ENCODE measurements around the gene TXNDC12. TPM values are rescaled to one million over a fixed set of nuclear protein-coding genes. Genes with fewer than 3 reads are reported as not detected.
"Not testable (repeated sequence)": the region's sequence is repeated elsewhere in the genome, so short reads cannot be mapped to it uniquely, and the experiment has no call there.

TXNDC12 gene
- total RNA-seq, 1 experiment from 2014 or later: 77.5 TPM

- H3K27me3 ChIP-seq (ENCODE audit: control insufficient read depth, insufficient read depth, low read length); H3K4me1 ChIP-seq (ENCODE audit: control insufficient read depth, insufficient read depth, low read length); CTCF ChIA-PET; ATAC-seq; DNase-seq (ENCODE audit: low read depth, low spot score); H3K27ac ChIP-seq (ENCODE audit: low read length); H3K4me3 ChIP-seq (ENCODE audit: low read depth in 2 of 2, low read length in 2 of 2); intact Hi-C loops (cut with micrococcal nuclease; ENCODE audit: unreplicated experiment); in situ Hi-C loops (cut with HindIII; ENCODE audit: low pct_unique_long_range_greater_than_20kb, low sequenced_read_pairs); BruUV-seq (replicated peaks); H3K36me3 ChIP-seq (ENCODE audit: control insufficient read depth, insufficient read depth, low read length); H3K9me3 ChIP-seq (ENCODE audit: control insufficient read depth, insufficient read depth, low read depth, low read length): not testable (repeated sequence)
- POLR2A ChIA-PET: interaction anchor here (0.6 kb wide), 1 partner anchor 10 kb away, joined by 4 read pairs; the partner anchor contains the start of gene TXNDC12
These were observed 9.3 kb downstream of the TXNDC12 start for GRCh38 chr1:52045666-52046195.

- no TSS peak for BruUV-seq (replicated peaks)
These were observed 9.8 kb downstream of the TXNDC12 start for GRCh38 chr1:52045236-52045635.

More at GRCh38 chr1:52045236-52045635, 9.8 kb downstream of the TXNDC12 start:
- POLR2A ChIA-PET: no interaction called here
- CTCF ChIA-PET: no interaction called here
- Histone ChIP-seq H3K27ac (ENCODE audit: low read length) (no peak overlapping the region), H3K4me3 (ENCODE audit: low read depth in 2 of 2, low read length in 2 of 2) (no peak overlapping the region), H3K9me3 (ENCODE audit: control insufficient read depth, insufficient read depth, low read depth, low read length) (no peaks in the 10 kb centered on the region), H3K36me3 (ENCODE audit: control insufficient read depth, insufficient read depth, low read length) (no peaks in the 10 kb centered on the region; the same call in 1 of the 2 replicates), H3K4me1 (ENCODE audit: control insufficient read depth, insufficient read depth, low read length) (no peaks in the 10 kb centered on the region), H3K27me3 (ENCODE audit: control insufficient read depth, insufficient read depth, low read length) (no peaks in the 10 kb centered on the region)
- intact Hi-C loops (cut with micrococcal nuclease; ENCODE audit: unreplicated experiment): no loop called here
- in situ Hi-C loops (cut with HindIII; ENCODE audit: low pct_unique_long_range_greater_than_20kb, low sequenced_read_pairs): no loop called here
- DNase-seq (ENCODE audit: low read depth, low spot score): no peak
- no peak for ATAC-seq
- TF ChIP-seq CTCF (IDR thresholded peaks at IDR 0.05) (no peak), SIN3A (IDR thresholded peaks at IDR 0.05; ENCODE audit: borderline replicate concordance, insufficient read depth, low read depth, low read length) (no peak), TCF7L2 (IDR thresholded peaks at IDR 0.05; ENCODE audit: low read depth, low read length) (no peak), POLR2AphosphoS5 (IDR thresholded peaks at IDR 0.05; ENCODE audit: low read depth, low read length) (no peak), REST (IDR thresholded peaks at IDR 0.05; ENCODE audit: insufficient read depth in 1 of 2, low read depth in 2 of 2, low read length in 1 of 2) (no peak)
